Keratinocyte (primary cell): ENCODE measurements around the gene PARD3.

Experiments
- EZH2 ChIP-seq: IDR thresholded peaks from one replicate; pipeline ENCODE4 v1.6.1; 2012; ENCODE audit warnings: inconsistent platforms, mild to moderate bottlenecking, low read length, moderate library complexity
- TF ChIP-seq, protein P1 (sequence below), 3 experiments: IDR thresholded peaks in 1 of 3; conservative IDR thresholded peaks in 1 of 3; optimal IDR thresholded peaks in 1 of 3; 2 replicates in 2 of 3; 3 replicates in 1 of 3; pipeline versions ENCODE3 to v1.5.1; 2011; ENCODE audit warnings: low read length in 3 of 3, mild to moderate bottlenecking in 3 of 3, moderate library complexity in 2 of 3, control low read depth in 1 of 3, inconsistent platforms in 1 of 3; ENCODE audit not compliant: insufficient read depth in 2 of 3; ENCODE audit errors: extremely low read depth in 1 of 3

DNA sequence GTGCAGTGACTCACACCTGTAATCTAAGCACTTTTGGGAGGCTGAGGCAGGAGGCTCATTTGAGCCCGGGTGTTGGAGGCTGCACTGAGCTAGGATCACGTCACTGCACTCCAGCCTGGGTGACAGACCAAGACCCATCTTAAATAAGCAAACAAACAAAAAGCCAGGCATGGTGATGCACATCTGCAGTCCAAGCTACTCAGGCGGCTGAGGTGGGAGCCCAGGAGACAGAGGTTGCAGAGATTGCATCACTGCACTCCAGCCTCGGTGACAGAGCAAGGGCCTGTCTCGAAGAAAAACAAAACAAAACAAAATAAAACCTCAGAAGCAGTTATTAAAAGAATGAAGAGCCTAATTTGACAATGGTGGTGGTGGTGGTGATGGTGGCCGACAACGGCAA, 132.5 kb downstream of the PARD3 start:
- TF ChIP-seq, protein P1, sequence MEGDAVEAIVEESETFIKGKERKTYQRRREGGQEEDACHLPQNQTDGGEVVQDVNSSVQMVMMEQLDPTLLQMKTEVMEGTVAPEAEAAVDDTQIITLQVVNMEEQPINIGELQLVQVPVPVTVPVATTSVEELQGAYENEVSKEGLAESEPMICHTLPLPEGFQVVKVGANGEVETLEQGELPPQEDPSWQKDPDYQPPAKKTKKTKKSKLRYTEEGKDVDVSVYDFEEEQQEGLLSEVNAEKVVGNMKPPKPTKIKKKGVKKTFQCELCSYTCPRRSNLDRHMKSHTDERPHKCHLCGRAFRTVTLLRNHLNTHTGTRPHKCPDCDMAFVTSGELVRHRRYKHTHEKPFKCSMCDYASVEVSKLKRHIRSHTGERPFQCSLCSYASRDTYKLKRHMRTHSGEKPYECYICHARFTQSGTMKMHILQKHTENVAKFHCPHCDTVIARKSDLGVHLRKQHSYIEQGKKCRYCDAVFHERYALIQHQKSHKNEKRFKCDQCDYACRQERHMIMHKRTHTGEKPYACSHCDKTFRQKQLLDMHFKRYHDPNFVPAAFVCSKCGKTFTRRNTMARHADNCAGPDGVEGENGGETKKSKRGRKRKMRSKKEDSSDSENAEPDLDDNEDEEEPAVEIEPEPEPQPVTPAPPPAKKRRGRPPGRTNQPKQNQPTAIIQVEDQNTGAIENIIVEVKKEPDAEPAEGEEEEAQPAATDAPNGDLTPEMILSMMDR (optimal IDR thresholded peaks at IDR 0.05 in 1 of 3, IDR thresholded peaks at IDR 0.05 in 1 of 3, conservative IDR thresholded peaks at IDR 0.05 in 1 of 3; ENCODE audit: extremely low read depth in 1 of 3, insufficient read depth in 2 of 3, low read length in 3 of 3), result no peak
- no peak for TF ChIP-seq EZH2
